NCI-H510A treated with DMSO at 0.1 percent for 48 hours (cell line): ENCODE results near the gene ITIH4.

Experiments
- DNase-seq: peaks from one replicate; lab custom pipeline; 2025; lab: John Stamatoyannopoulos, UW

Gene ITIH4

DNA sequence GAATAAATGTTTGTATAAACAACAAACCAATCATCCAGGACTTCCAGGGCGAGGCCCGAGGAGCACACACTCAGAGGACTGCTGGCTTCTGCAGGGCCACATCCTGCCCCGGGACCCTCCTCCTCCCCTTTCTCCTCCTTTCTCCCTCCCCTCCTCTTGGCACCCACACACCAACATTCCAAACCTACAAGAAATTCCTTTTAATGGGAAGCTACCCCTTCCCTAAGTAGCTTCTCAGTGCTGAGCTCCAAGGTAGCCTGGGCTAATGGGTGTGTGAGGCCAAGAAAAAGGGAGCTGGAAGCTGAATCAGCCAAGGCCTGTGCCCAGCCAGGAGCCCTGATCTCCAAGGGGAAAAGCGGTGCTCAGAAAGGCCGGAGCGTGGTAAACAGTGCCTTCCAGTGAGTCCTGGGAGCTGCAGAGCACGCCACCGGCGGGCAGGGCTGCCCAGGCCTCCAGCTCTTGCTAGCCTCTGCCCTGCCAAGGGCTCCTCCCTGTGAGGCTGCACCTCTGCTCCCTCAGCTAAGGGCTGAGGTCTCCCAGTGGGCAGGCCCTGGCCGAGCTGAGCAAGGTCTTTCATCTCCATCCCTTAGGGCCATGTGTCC is 32.0 kb downstream of the ITIH4 start:
- DNase-seq, result no peak

DNA sequence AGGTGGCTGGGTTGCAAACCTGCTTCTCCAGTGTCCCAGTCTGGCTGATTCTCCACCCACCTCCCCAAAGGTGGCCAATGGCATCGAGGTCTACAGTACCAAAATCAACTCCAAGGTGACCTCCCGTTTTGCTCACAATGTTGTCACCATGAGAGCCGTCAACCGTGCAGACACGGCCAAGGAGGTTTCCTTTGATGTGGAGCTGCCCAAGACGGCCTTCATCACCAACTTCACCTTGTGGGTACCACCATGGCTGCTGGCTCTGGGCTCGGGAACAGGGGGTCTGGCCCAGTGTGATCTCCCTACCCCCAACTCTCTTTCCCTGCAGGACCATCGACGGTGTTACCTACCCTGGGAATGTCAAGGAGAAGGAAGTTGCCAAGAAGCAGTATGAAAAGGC is 34.1 kb downstream of the ITIH4 start:
- no peak for DNase-seq

DNA sequence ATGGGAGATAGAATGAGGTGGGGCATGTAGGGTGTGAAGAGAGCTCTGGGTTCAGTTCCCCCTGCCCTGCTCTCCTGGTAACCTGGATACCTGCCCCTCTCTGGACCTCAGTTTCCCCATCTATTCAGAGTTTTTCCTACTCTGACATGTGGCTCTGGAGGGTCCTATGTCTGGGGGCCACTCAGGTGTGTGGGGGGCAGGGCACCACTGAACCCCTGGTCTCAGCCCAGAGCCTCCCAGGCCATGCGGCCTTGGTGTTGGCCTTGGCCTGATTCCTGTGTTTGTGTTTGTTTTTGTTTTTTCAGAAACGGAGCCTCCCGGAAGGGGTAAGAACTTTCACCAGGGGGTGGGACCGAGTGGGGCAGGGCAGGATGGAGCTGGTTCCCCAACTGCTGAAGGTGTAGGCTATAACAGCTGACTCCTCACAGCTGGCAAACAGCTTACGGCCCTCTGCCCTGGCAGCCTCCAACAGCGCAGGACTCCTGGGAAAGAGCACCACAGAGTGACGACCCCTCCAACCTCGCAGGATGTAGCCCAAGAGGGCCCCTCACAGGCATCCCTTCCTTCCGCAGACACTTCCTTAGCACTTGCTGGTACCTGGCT is 35.1 kb downstream of the ITIH4 start:
- DNase-seq, result no peak

DNA sequence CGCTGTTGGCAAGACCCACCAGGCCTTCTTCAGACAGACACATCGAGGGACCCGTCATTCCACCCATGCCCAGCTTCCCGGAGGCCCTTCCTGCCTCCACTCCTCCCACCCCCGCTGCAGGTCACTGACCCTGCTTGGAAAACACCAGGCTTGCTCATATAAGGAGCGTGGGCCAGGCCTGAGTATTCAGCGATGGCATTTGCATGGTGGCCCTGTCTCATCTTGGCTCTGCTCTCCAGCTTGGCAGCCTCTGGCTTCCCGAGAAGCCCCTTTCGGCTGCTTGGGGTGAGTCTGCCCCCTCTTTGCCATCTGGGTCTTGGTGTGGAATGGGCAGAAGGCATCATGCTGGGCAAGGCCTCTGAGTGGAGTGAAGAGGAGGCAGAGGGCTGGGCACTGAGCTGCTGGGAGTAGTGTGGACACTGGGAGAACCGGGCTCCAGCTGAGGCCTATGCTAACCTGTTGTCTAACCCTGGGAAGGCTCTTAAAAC is 35.8 kb downstream of the ITIH4 start, which contains the start of gene ITIH3:
Gene ITIH3 (plus strand): TSS at position 185 of the 488 bp plus-strand sequence. CDS start 8 bp downstream, at position 193.
- DNase-seq, result no peak

DNA sequence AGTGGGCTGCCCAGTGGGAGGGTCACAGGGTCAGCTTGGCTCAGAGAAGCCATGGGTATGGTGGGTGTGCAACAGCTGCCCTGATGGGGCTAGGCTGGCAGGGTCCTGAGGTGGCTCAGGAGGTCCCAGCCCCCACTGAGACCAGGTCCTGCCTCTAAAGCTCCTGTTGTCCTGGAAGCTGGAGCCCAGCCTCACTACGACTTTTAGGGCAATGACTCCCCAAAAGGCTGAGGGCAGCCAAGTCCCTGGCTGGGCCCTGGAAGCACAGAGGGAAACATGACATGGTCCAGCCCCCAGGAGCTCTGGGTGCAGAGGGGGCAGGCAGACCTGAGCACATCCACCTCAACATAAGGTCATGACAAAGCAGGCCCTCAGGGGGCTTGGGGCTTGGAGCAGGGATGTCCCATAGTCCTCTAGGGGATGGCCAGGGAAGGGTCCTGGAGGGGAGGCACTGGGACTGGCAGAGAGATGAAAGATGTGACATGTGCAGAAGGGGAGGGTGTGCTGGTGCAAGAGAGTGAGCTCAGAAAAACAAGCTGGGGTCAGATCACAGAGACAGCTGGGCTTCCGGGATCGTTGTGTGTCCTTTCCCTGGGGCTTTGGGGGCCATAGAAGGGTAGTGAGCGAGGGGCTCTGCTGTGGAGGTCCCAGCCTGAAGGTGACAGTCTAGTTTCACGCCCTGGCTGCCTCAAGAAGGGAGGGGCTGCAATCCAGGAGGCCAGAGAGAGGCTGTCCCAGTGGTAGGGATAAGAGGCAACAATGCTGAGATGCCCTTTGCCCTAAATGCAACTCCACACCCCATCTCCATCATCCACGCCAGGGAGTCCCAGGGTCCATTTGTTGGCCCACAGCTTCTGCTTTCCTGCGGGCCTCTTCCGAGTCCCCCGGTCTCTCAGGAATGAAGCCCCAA is 36.5 kb downstream of the ITIH4 start:
- no peak for DNase-seq

DNA sequence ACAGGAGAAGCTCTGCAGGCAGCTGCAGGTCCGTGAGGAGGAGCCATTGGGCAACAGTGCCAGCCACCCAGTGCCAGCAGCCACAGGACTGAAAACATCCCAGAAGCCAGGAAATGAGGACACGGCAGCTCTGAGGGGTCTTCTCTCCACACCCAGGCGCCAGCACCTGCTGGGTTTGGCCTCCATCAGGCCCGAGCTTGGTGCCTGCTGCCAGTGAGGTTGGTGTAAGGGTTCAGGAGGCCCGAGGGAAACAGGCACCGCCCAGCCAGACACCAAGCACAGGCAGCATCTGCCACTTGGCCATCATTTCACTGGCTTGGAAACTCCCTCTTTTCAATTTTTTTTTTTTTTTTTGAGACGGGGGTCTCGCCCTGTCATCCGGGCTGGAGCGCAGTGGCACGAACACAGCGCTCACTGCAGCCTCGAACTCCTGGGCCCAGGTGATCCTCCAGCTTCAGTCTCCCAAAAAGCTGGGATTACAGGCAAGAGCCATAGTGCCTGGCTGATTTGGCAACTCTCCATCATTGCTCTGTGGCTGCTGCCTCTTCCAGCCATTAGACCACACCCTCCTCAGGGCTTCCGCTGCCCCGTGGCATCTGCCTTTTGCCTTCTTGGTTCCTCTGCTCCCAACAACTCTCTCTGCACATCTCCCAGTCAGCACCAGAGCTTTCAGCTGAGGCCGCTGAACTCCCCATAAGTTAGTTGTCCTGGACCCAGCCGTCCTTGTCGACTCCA is 37.3 kb downstream of the ITIH4 start:
- DNase-seq, result no peak

DNA sequence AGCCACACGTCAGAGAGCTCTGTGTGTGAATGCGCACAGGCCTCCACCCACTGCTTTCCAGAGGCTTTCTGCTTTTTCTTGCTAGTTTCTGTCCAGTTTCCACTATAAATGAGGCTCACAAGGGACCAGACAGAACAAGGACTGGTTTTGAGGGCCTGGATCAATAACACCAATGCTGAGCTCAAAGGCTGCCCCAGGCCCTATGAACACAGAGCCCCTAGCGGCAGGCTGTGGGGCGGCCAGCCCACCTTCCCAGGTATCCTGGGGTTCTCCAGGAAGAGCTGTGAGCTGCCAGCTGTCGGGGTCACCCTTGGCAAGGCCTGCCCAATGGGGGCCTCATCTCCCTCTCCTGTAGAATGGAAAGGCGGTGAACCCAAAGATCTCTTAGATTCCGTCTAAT is 38.1 kb downstream of the ITIH4 start:
- no peak for DNase-seq

DNA sequence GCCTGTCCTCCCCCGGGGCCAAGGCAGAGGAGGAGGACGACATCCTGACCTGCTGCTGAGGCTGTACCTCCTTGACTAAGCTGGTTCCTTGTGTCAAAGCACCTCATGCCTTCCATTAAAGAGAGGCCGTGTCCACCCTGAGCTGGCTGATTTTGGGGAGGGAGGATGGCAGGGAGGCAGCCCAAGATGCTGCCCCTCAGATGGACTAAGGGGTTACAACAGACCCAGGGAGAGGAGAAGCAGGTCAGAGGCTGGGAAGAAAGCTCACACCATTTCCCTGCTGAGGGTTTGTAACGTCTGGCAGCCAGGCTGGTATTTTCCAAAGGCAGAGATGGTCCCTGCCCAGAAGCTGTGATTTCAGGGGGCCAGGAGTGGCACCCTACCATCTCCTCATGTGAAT is 38.5 kb downstream of the ITIH4 start:
- no peak for DNase-seq

DNA sequence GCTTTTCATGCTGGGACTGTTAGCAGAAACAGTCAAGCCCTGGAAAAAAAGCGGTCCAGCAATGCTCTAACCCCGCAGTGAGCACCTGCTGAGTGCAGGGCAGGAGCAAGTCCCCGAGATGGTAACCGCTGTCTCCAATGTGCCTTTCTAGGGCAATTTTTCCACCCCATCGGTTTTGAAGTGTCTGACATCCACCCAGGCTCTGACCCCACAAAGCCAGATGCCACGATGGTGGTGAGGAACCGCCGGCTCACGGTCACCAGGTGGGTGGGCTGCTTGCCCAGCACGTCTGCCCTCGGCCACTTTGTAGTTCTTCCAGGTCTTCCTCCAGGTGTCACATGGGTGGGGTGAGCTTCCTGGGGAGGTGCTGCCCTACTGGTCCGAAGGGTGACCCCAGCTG is 39.1 kb downstream of the ITIH4 start:
- DNase-seq, result no peak

DNA sequence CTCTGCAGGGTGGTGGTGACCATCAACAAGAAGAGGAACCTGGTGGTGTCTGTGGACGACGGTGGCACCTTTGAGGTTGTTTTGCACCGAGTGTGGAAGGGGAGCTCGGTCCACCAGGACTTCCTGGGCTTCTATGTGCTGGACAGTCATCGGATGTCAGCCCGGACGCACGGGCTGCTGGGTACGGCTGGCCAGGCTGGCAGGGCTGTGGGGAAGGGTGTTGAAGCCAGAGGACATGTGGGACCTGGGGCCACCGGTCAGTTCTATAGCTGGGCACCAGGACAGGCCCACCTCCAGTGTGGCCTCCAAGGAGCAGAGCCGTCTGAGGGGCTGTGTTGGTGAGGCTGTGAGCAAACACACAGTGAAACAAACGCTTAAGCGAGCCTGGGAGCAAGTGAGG is 39.7 kb downstream of the ITIH4 start:
- DNase-seq, result no peak

DNA sequence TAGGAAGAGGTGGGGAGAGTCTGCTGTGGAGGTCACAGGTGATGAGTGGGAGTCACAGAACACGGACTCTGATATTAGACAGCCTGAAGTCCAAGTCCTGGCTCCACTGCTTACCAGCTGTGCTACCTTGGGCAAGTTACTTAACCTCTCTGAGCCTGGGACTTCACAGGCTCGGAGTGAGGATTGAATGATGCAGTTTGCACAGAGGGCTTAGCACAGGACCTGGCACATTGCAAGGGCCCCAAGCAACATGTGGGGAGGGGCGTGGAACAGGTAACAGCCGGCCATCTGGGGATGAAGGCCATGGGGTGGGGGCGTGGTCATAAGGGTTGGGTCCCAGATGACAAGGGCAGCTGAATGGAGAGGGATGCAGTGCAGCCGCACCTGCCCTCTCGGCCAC is 40.1 kb downstream of the ITIH4 start:
- no peak for DNase-seq

DNA sequence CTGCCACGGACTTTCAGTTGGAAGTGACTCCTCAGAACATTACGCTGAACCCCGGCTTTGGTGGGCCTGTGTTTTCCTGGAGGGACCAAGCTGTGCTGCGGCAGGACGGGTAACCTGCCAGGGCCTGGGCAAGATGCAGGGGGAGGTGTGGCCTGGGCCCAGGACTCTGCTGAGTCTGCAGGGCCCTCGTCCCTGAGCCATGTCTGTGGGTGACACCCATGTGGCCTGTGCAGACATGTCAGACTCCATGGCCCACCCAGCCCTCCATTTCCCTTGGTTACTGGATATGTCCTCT is 40.8 kb downstream of the ITIH4 start:
- no peak for DNase-seq

DNA sequence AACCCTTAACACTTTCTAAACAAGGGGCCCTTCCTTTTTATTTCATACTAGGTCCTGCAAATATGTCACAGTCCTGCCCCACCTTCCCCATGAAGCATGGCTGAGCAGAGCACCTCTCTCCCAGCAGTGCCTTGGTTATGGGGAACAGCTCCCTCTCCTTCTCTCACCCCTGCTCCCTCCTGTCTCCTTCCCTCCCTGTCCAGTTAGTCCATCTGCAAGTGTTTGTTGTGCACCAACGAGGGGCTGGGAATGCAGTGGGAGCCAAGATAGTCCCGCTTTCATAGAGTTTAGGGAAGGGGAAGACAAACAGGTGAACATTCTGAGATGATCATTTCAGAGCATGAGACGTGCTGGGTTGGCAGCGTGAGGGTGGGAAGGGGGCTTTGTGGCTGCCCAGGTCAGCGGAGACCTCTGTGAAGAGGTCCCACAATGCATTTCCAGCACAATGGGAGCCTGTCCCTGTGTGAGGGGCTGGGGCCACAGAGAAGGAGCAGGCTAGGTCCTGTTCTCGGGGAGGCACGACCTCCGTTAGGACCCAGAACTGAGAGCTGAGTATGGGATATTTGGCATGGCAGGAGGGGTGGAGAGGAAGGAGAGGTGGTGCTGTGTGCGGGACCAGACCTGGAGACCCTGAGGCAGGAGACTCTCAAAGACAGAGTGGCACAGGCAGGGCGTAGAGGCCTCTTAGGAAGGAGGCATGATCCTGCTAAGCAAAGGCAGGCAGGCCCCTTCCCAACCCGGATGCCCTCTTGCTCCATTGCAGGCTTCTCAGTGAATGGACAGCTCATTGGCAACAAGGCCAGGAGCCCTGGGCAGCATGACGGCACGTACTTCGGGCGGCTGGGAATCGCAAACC is 41.4 kb downstream of the ITIH4 start:
- no peak for DNase-seq

DNA sequence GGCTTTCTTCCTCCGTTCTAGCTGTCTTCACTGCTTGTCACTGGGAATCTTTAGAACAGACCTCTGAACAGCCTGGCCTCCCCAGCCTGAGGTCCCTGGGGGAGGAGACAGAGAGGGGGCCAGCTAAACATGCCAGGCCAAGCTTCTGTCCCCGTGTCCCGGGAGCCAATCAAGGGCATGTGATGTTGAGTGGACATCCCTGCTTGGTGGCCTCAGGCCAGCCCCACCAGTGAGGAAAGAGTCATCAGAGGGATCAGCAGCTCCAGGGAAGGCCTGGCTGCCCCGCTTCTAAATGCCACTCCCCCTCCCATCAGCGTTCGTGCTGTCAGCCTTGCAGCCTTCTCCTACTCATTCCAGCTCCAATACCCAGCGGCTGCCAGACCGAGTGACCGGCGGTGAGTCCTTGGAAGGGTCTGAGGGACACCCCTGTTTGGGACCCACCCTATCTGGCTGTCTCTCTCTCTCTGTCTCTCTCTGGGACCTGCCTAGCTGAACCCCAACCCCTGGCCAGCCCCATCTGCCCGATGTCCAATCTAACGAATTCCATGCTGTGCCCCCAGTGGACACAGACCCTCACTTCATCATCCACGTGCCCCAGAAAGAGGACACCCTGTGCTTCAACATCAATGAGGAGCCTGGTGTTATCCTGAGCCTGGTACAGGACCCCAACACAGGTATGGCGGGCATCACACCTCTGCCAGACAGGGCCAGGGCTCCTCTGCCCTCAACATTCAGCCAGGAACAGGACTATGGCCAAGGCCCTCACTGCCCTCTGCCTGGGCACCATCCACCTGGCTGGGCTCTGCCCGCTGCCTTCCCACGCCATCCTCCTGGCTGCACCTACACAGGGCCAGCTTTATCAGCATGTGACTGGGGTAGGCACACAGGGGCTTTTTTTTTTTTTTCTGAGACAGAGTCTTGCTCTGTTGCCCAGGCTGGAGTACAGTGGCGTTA is 42.5 kb downstream of the ITIH4 start:
- DNase-seq, result no peak

DNA sequence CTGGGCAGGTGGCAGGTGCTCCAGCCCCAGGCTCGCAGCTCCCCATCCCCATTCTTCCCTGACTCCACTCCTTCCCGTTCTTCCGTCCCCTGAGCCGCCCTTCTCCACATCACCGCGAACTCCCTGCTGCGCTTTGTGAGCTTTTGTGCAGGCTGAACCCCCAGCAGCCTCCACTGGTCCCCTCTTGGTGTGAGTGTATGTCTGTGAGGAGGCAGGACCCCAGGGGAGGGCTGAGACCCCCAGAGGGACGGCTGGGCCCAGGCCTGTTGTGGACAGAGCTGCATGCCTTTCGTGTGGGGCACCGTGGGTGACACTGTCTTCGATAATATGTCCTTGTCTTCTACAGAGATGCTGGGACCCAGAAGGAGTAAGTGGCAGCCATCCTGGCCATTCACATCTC is 43.2 kb downstream of the ITIH4 start:
- DNase-seq, result no peak

DNA sequence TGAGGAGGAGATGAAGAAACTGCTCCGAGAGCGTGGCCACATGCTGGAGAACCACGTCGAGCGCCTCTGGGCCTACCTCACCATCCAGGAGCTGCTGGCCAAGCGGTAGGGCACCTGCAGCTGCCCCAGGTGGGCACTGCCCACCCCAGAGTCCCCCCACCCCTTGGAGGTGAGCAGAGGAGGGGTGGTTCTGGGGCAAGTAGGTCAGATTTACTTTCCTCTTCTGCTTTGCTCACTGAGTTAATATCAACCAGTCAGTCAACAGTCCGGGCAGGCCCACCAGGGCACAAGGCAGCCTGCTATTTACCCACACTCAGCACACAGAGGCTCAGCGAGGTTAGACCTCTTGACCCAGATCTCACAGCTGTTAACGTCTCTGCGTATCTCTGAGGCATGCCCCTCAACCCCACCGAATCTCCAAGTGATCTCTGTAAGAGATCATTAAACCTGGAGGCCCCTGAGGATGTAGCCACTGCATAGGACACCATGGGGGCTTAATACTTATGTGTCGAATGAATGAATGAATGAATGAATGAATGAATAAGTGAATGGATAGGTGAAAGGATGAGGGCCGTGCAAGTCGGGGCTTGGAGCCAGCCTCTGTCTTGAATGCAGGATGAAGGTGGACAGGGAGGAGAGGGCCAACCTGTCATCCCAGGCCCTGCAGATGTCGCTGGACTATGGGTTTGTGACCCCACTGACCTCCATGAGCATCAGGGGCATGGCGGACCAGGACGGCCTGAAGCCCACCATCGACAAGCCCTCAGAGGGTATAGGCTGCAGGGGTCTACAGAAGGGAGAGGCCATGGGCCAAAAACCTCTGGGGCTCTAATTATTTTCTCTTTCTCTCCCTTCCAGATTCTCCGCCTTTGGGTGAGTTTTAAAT is 43.9 kb downstream of the ITIH4 start:
- DNase-seq, result no peak

DNA sequence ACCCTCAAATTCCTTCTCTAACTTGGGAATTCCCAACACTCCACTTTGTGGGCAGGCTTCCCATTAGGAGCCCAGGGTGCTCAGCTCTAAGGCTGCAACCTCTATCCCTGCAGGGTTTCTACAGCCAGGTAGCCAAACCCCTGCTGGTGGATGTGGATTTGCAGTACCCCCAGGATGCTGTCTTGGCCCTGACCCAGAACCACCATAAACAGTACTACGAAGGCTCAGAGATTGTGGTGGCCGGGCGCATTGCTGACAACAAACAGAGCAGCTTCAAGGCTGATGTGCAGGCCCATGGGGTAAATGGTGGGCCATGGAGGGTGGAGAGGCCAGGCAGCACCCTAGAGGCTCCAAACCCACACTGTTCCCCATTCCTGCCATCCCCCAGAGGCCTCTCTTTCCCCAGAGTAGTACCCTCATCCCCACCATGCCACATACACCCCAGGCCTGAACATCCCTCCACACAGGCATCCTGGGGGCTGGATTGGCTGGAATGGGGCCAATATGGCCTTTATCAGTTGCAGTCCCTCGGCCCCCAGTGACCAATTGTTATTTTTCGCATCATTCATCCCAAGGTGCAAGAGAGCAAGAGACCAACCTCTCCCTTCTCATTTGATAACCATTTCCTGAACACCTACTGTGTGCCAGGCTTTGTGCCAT is 45.4 kb downstream of the ITIH4 start:
- no peak for DNase-seq

DNA sequence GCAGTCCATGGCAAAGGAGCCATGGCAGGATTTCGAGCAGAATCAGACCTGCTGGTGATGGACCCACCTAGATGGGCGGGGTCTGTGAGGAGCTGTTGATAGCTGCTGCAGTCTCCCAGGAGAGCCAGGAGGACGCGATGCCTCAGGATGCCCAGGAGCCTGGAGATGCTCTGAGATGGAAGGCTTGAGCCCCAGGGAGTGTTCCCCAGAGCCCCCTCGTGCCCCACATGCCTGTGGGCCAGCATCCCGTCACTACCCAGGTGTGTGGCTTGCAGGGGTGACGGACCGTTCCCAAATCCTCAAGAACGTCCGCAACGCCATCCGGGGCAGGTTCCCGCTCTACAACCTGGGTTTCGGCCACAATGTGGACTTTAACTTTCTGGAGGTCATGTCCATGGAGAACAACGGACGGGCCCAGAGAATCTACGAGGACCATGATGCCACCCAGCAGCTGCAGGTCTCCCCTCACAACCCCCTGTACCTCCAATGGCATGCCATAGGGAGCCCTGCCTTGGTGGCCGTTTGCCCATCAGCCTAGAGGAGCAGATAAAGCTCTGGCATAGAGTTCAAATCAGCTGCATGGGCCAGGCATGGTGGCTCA is 46.4 kb downstream of the ITIH4 start:
- no peak for DNase-seq

DNA sequence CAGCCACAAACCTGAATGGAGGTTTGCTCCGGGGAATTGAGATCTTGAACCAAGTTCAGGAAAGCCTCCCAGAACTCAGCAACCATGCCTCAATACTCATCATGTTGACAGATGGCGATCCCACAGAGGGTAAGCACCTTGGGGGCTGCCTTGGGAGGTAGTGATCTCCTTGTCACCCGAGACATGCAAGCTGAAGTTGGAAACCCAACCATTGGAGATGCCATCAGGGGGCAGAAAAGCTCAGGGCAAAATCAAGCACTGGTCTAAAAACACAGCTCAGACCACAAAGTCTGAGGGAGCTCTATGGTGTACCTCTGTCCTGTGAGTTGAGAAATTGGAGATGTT is 47.3 kb downstream of the ITIH4 start:
- DNase-seq, result no peak
